ENCODE measurements around the gene UACA.

Gene UACA

DNA sequence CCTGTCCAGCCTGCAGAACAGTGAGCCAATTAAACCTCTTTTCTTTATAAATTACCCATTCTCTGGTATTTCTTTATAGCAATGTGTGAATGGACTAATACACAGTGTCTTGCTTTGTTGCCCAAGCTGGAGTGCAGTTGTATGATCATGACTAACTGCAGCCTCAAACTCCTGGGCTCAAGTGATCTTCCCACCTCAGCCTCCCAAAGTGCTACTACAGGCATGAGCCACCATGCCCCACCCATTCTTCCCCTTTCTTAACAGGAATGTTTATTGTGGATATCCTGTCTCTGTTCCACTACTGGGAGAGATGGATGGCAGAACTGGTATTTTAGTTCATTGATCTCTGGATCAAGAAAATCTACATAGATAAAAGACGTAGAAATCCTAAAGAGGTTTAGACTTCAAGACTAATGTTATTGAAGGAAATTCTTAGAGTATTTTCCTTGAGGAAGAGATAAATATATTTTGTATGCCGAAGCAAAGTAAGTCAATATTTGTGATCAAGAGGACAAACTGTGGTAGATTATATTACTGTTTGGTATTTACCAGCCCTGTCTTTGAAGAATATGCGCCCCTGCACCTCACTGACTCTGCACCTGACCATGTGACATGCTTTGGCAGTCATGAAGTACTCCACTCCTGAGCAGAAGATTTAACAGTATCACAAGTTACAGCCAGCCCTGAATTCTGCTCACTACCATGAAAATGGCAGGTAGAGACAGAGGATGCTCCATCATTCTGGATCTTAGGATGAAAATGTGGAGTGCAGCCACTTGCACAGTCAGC lies 42.9 kb downstream of the UACA start:
- H3K36me3 ChIP-seq (ENCODE audit: low read depth): peaks cover 7% of the 10 kb centered on the region; the same call in 1 of the 2 replicates
- H3K27ac ChIP-seq (ENCODE audit: poor library complexity, severe bottlenecking): no peak overlapping the region
- DNase-seq (ENCODE audit: low spot score): no peak
- no peak overlapping the region for H3K4me3 ChIP-seq (ENCODE audit: severe bottlenecking)
- 0 out of 3 replicates have a peak, but pooled peaks have one; percentile 28 for ATAC-seq (ENCODE audit: low read depth)
- peaks cover 11% of the 10 kb centered on the region for H3K4me1 ChIP-seq (ENCODE audit: insufficient read depth, poor library complexity, severe bottlenecking)
- H3K27me3 ChIP-seq (ENCODE audit: insufficient read depth, poor library complexity, severe bottlenecking): no peaks in the 10 kb centered on the region
- TF ChIP-seq, protein P1, sequence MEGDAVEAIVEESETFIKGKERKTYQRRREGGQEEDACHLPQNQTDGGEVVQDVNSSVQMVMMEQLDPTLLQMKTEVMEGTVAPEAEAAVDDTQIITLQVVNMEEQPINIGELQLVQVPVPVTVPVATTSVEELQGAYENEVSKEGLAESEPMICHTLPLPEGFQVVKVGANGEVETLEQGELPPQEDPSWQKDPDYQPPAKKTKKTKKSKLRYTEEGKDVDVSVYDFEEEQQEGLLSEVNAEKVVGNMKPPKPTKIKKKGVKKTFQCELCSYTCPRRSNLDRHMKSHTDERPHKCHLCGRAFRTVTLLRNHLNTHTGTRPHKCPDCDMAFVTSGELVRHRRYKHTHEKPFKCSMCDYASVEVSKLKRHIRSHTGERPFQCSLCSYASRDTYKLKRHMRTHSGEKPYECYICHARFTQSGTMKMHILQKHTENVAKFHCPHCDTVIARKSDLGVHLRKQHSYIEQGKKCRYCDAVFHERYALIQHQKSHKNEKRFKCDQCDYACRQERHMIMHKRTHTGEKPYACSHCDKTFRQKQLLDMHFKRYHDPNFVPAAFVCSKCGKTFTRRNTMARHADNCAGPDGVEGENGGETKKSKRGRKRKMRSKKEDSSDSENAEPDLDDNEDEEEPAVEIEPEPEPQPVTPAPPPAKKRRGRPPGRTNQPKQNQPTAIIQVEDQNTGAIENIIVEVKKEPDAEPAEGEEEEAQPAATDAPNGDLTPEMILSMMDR (IDR thresholded peaks at IDR 0.05; ENCODE audit: poor library complexity, severe bottlenecking): no peak
- H3K9me3 ChIP-seq (ENCODE audit: severe bottlenecking): no peaks in the 10 kb centered on the region

DNA sequence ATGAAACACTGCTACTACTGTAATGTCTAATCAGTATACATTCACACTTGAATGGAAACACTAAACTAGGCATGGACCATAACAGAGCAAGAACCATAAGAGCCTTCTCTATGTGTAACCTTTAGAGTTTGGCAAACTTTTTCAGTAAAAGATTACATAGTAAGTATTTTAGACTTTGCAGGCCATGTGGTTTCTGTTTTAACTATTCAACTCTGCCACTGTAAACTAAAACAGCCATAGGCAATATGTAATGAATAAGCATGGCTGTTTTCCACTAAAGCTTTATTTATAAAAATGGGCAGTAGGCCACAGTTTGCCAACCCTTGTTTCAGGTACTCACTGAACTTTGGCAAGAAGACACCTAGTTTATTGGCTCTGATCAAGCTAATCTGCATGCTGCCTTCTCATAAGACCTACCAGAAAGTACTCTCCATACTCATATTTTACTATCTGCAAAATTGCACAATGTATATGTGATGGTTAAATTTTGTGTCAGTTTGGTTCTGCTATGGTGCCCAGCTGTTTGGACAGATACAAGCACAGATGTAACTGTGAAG lies 46.0 kb downstream of the UACA start:
- no peak overlapping the region for H3K27ac ChIP-seq (ENCODE audit: poor library complexity, severe bottlenecking)
- H3K4me1 ChIP-seq (ENCODE audit: insufficient read depth, poor library complexity, severe bottlenecking): peaks cover 34% of the 10 kb centered on the region
- H3K9me3 ChIP-seq (ENCODE audit: severe bottlenecking): no peaks in the 10 kb centered on the region
- ATAC-seq (ENCODE audit: low read depth) (no peak), DNase-seq (ENCODE audit: low spot score) (no peak)
- no peak overlapping the region for H3K4me3 ChIP-seq (ENCODE audit: severe bottlenecking)
- no peaks in the 10 kb centered on the region for H3K27me3 ChIP-seq (ENCODE audit: insufficient read depth, poor library complexity, severe bottlenecking)
- TF ChIP-seq, protein P1 (IDR thresholded peaks at IDR 0.05; ENCODE audit: poor library complexity, severe bottlenecking): no peak
- H3K36me3 ChIP-seq (ENCODE audit: low read depth): peaks cover 7% of the 10 kb centered on the region; the same call in 1 of the 2 replicates

DNA sequence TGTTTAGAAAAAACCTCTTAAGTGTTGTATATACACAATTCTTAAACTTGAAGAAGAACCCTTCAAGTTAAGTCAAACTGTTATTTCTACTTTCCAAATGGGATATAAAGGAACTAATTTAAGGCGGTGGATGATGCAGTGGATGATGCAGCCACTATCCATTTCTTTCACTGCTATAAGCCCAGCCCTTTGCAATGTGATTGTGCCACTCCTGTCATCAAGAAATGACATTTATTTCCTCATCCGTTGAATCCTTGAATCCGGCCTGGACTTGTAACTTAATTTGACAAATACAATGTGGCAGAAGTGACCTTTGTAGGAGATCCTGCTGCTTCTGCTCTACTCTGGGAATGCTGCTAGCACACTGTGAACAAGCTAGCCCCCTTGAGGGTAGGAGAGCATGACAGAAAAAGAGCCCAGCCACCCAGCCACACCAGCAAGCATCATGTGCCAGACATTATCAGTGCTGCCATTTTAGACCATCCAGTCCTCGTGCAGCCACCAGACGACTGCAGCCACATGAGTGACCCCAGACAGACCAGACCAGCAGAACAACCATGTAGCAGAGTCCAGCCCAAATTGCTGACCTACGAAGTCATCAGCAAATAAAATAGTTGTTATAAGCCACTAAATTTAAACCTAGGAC lies 47.4 kb downstream of the UACA start:
- Histone ChIP-seq H3K27me3 (ENCODE audit: insufficient read depth, poor library complexity, severe bottlenecking) (no peaks in the 10 kb centered on the region), H3K9me3 (ENCODE audit: severe bottlenecking) (no peaks in the 10 kb centered on the region), H3K4me3 (ENCODE audit: severe bottlenecking) (no peak overlapping the region), H3K27ac (ENCODE audit: poor library complexity, severe bottlenecking) (peak overlapping the region; percentile 53), H3K4me1 (ENCODE audit: insufficient read depth, poor library complexity, severe bottlenecking) (peaks cover 34% of the 10 kb centered on the region), H3K36me3 (ENCODE audit: low read depth) (peaks cover 6% of the 10 kb centered on the region; the same call in 1 of the 2 replicates)
- TF ChIP-seq, protein P1 (IDR thresholded peaks at IDR 0.05; ENCODE audit: poor library complexity, severe bottlenecking): no peak
- no peak for DNase-seq (ENCODE audit: low spot score)
- peak; percentile 26; the same call in 2 of the 3 replicates for ATAC-seq (ENCODE audit: low read depth)

DNA sequence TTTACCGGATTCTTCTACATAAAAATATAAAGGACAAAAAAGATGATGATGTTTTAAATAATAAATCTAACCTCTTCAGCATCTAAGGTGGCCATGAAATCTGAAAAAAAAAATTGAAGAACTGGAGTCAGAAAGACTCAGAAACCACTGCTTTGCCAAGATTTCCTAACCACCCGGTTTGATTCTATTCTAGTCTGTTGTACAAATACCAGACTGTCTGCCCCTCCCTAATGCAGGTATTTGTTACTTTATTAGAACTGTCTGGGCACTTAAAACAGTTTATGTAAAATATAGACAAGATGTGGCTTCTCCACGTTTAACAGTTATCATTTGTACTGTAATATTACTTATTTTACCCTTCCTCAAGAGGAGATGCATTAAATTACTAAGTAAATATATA lies 48.8 kb downstream of the UACA start:
- DNase-seq (ENCODE audit: low spot score) (no peak), ATAC-seq (ENCODE audit: low read depth) (peak; percentile 85)
- peak overlapping the region; percentile 53 for H3K27ac ChIP-seq (ENCODE audit: poor library complexity, severe bottlenecking)
- no peak overlapping the region for H3K4me3 ChIP-seq (ENCODE audit: severe bottlenecking)
- H3K27me3 ChIP-seq (ENCODE audit: insufficient read depth, poor library complexity, severe bottlenecking): no peaks in the 10 kb centered on the region
- no peaks in the 10 kb centered on the region; the same call in 1 of the 2 replicates for H3K36me3 ChIP-seq (ENCODE audit: low read depth)
- no peaks in the 10 kb centered on the region for H3K9me3 ChIP-seq (ENCODE audit: severe bottlenecking)
- TF ChIP-seq, protein P1 (IDR thresholded peaks at IDR 0.05; ENCODE audit: poor library complexity, severe bottlenecking): no peak
- H3K4me1 ChIP-seq (ENCODE audit: insufficient read depth, poor library complexity, severe bottlenecking): peaks cover 36% of the 10 kb centered on the region

Data from RWPE2 (cell line).